Islet precursor cell (in vitro differentiated cells): ENCODE results near the gene TRIM21.
"Not testable (repeated sequence)": the region's sequence is repeated elsewhere in the genome, so short reads cannot be mapped to it uniquely, and the experiment has no call there.

Source experiments
- DNase-seq: peaks from one replicate; pipeline ENCODE4 v3.0.0-alpha.2; 2018

Gene TRIM21

GRCh38 chr11:4393209-4393857 lies at the start of gene TRIM21:
Gene TRIM21, minus strand, starts transcription at chr11:4393702. Its CDS starts 3,293 bp downstream, at chr11:4390409.
- DNase-seq, result peak; percentile 92

- DNase-seq, result no peak
Measured at GRCh38 chr11:4441515-4441914, 48.0 kb upstream of the TRIM21 start.

DNA sequence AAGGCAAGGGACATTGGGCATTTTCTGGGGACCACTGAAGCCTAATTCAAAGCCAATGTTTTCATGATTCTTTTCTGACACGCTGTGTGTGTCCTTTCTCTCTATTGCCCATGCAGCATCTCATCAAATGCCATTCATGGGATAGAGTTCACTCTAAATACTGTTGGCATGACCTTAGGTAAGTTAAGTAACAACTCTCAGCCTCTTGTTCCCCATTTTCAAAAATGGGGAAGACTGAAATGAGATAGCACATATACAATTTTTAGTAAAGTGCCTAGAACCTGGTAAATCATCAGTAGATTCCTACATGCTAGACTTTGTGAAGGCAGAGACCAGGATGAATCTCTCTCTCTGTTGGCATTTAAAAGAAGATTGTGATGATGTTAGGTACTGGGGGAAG lies 42.9 kb upstream of the TRIM21 start:
- DNase-seq, result no peak

- no peak for DNase-seq
Measured at GRCh38 chr11:4433856-4434255, 40.4 kb upstream of the TRIM21 start.

DNA sequence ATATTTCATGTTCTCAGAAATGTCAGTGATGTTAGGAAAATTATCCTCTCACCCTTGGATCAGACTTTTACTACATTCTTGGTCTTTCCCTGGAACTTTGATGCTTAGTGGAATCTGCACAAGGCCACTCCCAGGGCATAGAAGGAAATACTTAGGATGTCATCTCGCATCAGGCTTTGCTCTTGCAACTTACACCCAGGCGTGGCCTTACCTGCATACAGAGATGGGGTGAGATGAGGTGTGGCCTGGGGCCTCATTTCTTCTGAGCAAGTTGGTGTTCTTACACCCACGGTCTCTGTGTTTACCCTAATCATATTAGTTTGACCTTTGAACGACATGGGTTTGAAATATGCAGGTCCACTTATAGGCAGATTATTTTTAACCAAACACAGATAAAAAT lies 36.5 kb upstream of the TRIM21 start:
- DNase-seq, result no peak

- no peak for DNase-seq
Measured at GRCh38 chr11:4418403-4418802, 24.9 kb upstream of the TRIM21 start.

DNA sequence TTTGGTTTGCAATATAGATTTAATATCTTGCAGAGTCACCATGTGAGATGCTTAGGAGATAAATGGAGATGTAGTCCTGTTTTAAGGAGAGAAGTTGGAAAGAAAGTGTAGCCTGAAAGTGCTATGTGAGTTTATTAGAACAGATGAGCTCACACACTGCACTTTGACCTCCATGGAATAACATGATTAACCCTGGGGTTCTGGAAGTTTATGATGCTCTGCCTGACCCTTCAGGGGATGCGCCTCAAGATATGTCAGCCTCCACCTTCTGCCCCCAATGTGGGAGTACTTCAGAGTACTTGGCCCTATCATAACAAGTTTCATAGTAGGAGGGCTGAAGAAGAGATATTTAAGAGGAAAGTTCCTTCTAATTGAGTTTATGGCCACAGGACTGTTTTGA lies 23.3 kb upstream of the TRIM21 start:
- DNase-seq, result no peak

DNA sequence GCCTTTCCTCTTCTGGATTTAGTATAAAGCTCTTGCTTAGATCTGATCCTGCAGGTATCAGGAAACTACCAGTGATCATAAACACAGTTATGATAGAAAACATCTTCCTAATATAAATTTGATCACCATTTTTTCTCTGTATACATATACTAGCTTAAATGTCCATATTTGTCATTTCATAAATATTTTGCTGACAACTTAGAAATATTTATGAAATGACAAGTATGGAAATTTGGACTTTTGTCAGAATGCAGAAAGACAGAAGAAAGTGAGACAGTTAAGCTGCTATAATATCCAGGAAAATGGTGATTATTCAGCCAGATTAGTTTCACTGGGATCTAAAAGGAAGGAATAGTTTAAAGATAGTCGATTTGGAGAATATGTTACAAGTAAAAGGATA lies 22.8 kb upstream of the TRIM21 start:
- no peak for DNase-seq

- DNase-seq, result not testable (repeated sequence)
Measured at GRCh38 chr11:4406206-4406605, 12.7 kb upstream of the TRIM21 start.

GRCh38 chr11:4393858-4394223 lies 339 bp upstream of the TRIM21 start:
- DNase-seq, result no peak

GRCh38 chr11:4388221-4388620 lies 5.3 kb downstream of the TRIM21 start:
- no peak for DNase-seq

GRCh38 chr11:4385978-4386740 lies 7.3 kb downstream of the TRIM21 start:
- no peak for DNase-seq

GRCh38 chr11:4381901-4382300 lies 11.6 kb downstream of the TRIM21 start:
- DNase-seq, result no peak

GRCh38 chr11:4375431-4376140 lies 17.9 kb downstream of the TRIM21 start:
- DNase-seq, result no peak

DNA sequence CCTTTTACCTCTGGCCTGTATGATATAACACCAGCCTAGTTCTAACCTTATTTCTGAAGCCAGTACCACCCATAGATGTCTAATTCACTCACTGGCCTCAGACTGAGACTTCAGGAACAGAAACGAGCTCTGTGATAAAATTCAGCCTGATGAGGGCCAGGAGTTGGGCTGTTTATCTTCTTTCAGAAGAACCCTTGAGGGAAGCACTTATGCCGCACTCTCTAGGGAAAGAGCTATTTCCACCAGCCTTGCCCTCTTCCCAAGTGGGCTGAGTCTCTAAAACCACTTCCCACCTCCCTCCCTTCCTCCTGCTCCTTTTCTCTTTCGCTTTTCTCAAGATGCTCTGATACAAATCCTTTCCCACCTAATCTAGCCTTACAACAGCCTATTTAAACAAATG lies 23.3 kb downstream of the TRIM21 start:
- no peak for DNase-seq

GRCh38 chr11:4368286-4368685 lies 25.2 kb downstream of the TRIM21 start, which contains the start of gene OR52B4:
Gene OR52B4, minus strand, starts transcription at chr11:4368386. Its CDS starts 91 bp downstream, at chr11:4368295.
- no peak for DNase-seq

DNA sequence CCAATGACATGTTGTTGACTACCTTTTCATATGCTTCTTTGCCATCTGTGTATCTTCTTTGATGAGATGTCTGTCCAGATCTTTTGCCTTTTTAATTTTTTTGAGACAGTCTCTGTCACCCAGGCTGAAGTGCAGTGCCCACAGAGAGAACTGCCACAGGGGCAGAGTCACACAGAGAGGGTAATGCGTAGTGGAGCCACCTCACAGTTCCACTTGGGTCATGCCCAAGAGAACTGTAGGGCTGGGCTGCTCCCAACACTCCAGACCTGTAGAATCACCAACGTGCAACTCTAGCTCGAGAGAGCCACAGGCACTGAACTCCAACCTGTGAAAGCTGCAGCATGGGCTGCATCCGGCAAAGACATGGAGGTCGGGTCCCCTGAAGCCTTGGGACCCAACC lies 45.4 kb downstream of the TRIM21 start:
- not testable (repeated sequence) for DNase-seq

- not testable (repeated sequence) for DNase-seq
Measured at GRCh38 chr11:4345366-4345765, 48.1 kb downstream of the TRIM21 start.
